Central memory CD8-positive, alpha-beta T cell (primary cell): ENCODE results near the gene GPR37L1.
"Not testable (repeated sequence)": the region's sequence is repeated elsewhere in the genome, so short reads cannot be mapped to it uniquely, and the experiment has no call there.

ENCODE experiments used
- ATAC-seq: fragments of 150-1000 bp; cut with Tn5 transposase; replicated peaks from 2 replicates; pipeline ENCODE4 v1.10.0; 2022; ENCODE audit warnings: mild to moderate bottlenecking, moderate FRiP score, moderate number of reproducible peaks; ENCODE audit not compliant: poor library complexity, severe bottlenecking; ENCODE audit errors: extremely low read depth
- DNase-seq, 2 donors: peaks; one replicate each; pipeline ENCODE4 v3.0.0; 2021; ENCODE audit warnings: low spot score in 2 of 2
- H3K27ac Mint-ChIP-seq: one replicate; pipeline ENCODE4 v1.8.0; 2022; ENCODE audit warnings: low read depth, mild to moderate bottlenecking, moderate library complexity, mixed read lengths
- H3K27me3 Mint-ChIP-seq: one replicate; pipeline ENCODE4 v1.8.0; 2022; ENCODE audit warnings: mixed read lengths
- H3K36me3 Mint-ChIP-seq: one replicate; pipeline ENCODE4 v1.8.0; 2022; ENCODE audit warnings: mild to moderate bottlenecking, moderate library complexity, mixed read lengths; ENCODE audit not compliant: insufficient read depth
- H3K4me1 Mint-ChIP-seq: one replicate; pipeline ENCODE4 v1.8.0; 2022; ENCODE audit warnings: mixed read lengths
- H3K4me3 Mint-ChIP-seq: one replicate; pipeline ENCODE4 v1.8.0; 2022; ENCODE audit warnings: mild to moderate bottlenecking, moderate library complexity, mixed read lengths
- H3K9me3 Mint-ChIP-seq: one replicate; pipeline ENCODE4 v1.8.0; 2022; ENCODE audit warnings: mixed read lengths

Gene GPR37L1

DNA sequence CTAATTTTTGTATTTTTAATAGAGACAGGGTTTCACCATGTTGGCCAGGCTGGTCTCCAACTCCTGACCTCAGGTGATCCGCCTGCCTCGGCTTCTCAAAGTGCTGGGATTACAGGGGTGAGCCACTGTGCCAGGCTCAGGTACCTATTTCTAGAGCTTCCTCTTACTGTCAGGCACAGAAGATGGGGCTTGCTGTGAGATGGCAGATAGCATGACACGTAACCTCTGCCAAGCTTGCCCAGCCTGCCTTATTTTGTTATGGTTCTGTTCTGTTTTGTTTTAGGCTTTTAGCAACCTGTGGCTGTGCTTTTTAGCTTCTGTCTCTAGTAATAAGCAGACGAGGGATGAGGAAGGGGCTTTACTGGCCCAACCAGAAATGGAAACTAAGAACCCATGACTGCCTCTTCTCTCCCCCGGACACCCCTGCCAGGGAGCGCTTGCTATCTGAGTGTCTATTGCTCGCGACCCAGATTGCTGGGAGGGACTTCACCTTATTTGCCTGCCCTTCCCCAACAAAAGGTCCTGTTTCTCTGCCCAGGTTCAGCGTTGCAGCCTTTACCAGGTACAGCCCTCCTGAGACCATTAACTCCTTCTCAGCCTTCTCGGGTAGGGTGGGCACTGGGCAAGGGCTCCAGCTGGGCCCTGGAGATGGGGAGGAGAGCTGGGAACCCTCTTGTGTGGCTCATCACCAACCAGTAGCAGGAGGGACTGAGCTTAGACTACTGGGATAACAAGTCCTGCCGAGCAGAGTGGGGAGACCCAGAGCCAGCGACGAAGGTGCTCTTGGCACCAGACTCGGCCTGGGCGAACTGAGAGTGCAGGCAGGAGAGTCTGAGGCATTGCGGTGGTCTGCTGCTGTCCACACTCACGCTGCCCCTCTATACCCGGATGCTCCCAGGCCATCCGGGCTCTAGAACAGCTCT lies 57.4 kb downstream of the GPR37L1 start:
- DNase-seq (no peak), ATAC-seq (no peak)
- H3K27me3 Mint-ChIP-seq, result no peaks in the 10 kb centered on the region
- peaks cover 15% of the 10 kb centered on the region for H3K4me1 Mint-ChIP-seq
- no peak overlapping the region for H3K27ac Mint-ChIP-seq
- H3K36me3 Mint-ChIP-seq, result peaks cover 2% of the 10 kb centered on the region
- no peaks in the 10 kb centered on the region for H3K9me3 Mint-ChIP-seq
- no peak overlapping the region for H3K4me3 Mint-ChIP-seq

DNA sequence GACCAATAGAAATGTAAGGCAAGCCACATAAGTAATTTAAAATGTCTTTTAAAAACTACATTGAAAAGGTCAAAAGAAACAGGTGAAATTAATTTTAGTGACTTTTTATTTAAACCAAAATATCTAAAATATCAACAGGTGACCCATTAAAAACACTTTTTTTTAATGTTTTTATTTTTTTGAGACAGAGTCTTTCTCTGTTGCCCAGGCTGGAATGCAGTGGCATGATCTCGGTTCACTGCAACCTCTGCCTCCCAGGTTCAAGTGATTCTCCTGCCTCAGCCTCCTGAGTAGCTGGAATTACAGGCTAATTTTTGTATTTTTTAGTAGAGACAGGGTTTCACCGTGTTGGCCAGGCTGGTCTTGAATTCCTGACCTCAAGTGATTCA lies 58.0 kb downstream of the GPR37L1 start:
- not testable (repeated sequence) for H3K27ac Mint-ChIP-seq

DNA sequence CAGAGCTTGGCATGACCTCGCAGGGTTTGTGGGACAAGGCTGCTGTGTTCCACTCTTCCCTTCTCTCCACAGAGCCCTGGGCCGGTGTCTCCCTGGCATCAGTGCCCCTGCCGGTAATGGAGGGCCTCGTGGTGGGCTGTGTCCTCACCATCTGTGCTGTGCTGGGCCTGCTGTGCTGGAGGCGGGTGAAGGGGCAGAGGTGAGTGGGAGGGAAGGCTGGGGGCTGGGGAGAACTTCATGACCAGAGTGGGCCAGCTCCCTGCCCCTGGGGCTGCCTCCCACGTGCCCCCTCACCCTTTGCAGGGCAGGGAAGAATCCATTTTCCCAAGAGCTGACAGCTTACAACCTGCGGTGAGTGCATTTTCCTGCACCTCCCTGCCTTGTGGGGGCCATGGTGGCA lies 58.9 kb downstream of the GPR37L1 start:
- no peaks in the 10 kb centered on the region for H3K9me3 Mint-ChIP-seq
- ATAC-seq, result no peak
- DNase-seq, result no peak
- H3K27ac Mint-ChIP-seq, result no peak overlapping the region
- peaks cover 15% of the 10 kb centered on the region for H3K4me1 Mint-ChIP-seq
- H3K27me3 Mint-ChIP-seq, result no peaks in the 10 kb centered on the region
- no peak overlapping the region for H3K4me3 Mint-ChIP-seq
- H3K36me3 Mint-ChIP-seq, result peaks cover 2% of the 10 kb centered on the region

More for the DNA sequence above, 58.0 kb downstream of the GPR37L1 start:
- H3K4me1 Mint-ChIP-seq, result peaks cover 15% of the 10 kb centered on the region
- not testable (repeated sequence) for H3K27me3 Mint-ChIP-seq, ATAC-seq, DNase-seq, H3K36me3 Mint-ChIP-seq, H3K9me3 Mint-ChIP-seq, H3K4me3 Mint-ChIP-seq

DNA sequence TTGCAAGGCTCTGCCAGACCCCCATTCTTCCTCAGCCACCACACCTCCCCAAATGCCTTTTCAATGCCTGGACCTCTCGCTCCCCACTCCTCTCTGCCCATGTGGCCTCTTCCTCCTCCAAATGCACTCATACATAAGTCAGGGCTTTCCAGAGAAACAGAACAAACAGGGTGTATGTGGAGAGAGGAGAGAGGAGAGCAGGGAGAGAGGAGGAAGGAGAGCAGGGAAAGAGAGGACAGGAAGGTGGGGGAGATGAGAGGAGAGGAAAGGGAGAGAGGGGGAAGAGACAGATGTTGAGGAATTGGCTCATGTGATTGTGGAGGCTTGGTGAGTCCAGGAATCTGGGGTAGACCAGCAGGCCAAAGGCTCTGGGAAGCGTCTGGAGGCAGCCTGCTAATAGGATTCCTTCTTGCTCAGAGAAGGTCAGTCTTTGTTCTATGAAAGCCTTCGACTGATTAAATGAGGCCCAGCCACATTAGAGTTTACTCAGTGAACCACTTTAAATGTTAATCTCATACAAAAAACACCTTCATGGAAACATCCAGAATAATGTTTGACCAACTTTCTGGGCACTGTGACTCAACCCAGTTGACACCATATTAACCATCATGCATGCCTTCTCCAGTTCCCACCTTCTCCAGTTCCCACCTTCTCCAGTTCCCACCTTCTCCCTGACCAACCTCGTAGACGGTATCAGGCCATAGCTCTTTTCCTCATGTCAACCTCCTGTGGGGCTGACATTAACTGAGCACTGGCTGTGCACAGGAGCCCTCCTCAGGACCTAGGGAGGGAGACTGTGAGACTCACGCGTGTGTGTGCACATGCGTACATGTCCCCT lies 59.5 kb downstream of the GPR37L1 start:
- Mint-ChIP-seq H3K4me1 (peaks cover 15% of the 10 kb centered on the region), H3K36me3 (peaks cover 2% of the 10 kb centered on the region), H3K4me3 (no peak overlapping the region), H3K9me3 (no peaks in the 10 kb centered on the region), H3K27ac (no peak overlapping the region), H3K27me3 (no peaks in the 10 kb centered on the region)
- ATAC-seq (no peak), DNase-seq (no peak)
